Stomach (tissue), 9 donors: Measurements from ENCODE around the gene GNGT2. TPM values are rescaled to one million over a fixed set of nuclear protein-coding genes. Genes with fewer than 3 reads are reported as not detected.

Experiments used
- DNase-seq, 2 donors: peaks; one replicate each; pipeline versions ENCODE4 v3.0.0 to v3.0.0-alpha.2; 2013 to 2019
- H3K27ac ChIP-seq, 5 donors: fragments of 200-600 bp in 4 of 5; sonication (generic) in 4 of 5; one replicate each; pipeline ENCODE4 v1.5.1; 2013 to 2019; ENCODE audit warnings: mild to moderate bottlenecking in 1 of 5, moderate library complexity in 1 of 5
- H3K27me3 ChIP-seq, 3 donors: fragments of 200-600 bp; sonication (generic); one replicate each; pipeline ENCODE4 v1.5.1; 2017 to 2019; ENCODE audit warnings: mixed run types in 1 of 3
- H3K36me3 ChIP-seq, 4 donors: fragments of 200-600 bp; sonication (generic); 1 replicate in 3 of 4; 2 replicates in 1 of 4; pipeline ENCODE4 v1.5.1; 2016 to 2019
- H3K4me1 ChIP-seq, 4 donors: fragments of 200-600 bp; sonication (generic); one replicate each; pipeline ENCODE4 v1.5.1; 2016 to 2019
- H3K4me3 ChIP-seq, 4 donors: fragments of 200-600 bp; sonication (generic) in 3 of 4; one replicate each; pipeline ENCODE4 v1.5.1; 2016 to 2019; ENCODE audit warnings: mild to moderate bottlenecking in 1 of 4
- H3K9me3 ChIP-seq, 4 donors: fragments of 200-600 bp; sonication (generic); one replicate each; pipeline ENCODE4 v1.5.1; 2016 to 2019
- CTCF ChIP-seq, 7 experiments: fragments of 450-650 bp in 4 of 7; fragments of 200-600 bp in 3 of 7; sonication (generic) in 3 of 7; IDR thresholded peaks; one replicate each; pipeline ENCODE4 v1.5.1; 2016 to 2019; ENCODE audit warnings: antibody characterized with exemption in 7 of 7, control low read depth in 2 of 7, mild to moderate bottlenecking in 1 of 7
- EP300 ChIP-seq: sonication (generic); formaldehyde crosslinking; IDR thresholded peaks from one replicate; pipeline ENCODE4 v1.6.1; 2017; ENCODE audit warnings: antibody characterized with exemption
- POLR2A ChIP-seq, 4 donors: fragments of 450-650 bp; IDR thresholded peaks; one replicate each; pipeline ENCODE4 v1.6.1; 2016; ENCODE audit warnings: antibody characterized with exemption in 4 of 4, control low read depth in 2 of 4, mild to moderate bottlenecking in 1 of 4, moderate library complexity in 1 of 4
- POLR2AphosphoS5 ChIP-seq, 3 donors: sonication (generic); formaldehyde crosslinking; IDR thresholded peaks; one replicate each; pipeline ENCODE4 v1.6.1; 2016; ENCODE audit warnings: antibody characterized with exemption in 3 of 3
- WGBS, 5 donors: extraction: QIAGEN DNeasy Blood & Tissue Kit in 3 of 5; methylation state at CpG; one replicate each; pipeline versions ENCODE4 v1.1.5 to v1.1.7; 2013 to 2018; 5-methylcytosine and 5-hydroxymethylcytosine counted together
- intact Hi-C: fragments of 100-400 bp; cut with DNase I; formaldehyde crosslinking; loops from one replicate; pipeline ENCODE4 v1.15.1; 2023; ENCODE audit warnings: low total_unique reads
- polyA plus RNA-seq, 3 donors: library from polyadenylated mRNA; stranded (reverse); fragments of 200-250 nt; gene quantifications; one replicate each; pipeline ENCODE4 v1.2.3, GENCODE V29; 2013
- total RNA-seq, 5 donors: library from RNA; depleted of rRNA; stranded (reverse); fragments of >200 nt; gene quantifications; one replicate each; pipeline versions ENCODE4 v1.1.0 to v1.2.3, GENCODE V29; 2014 to 2016
- donor health status: healthy with polysubstance abuse.
- donor health status: Bipolar disorder and iron deficiency.
- donor health status: healthy.

Gene GNGT2
- total and polyA plus RNA-seq, 8 donors: 1.6 to 134 (median 2.8) TPM; not detected in 2

DNA sequence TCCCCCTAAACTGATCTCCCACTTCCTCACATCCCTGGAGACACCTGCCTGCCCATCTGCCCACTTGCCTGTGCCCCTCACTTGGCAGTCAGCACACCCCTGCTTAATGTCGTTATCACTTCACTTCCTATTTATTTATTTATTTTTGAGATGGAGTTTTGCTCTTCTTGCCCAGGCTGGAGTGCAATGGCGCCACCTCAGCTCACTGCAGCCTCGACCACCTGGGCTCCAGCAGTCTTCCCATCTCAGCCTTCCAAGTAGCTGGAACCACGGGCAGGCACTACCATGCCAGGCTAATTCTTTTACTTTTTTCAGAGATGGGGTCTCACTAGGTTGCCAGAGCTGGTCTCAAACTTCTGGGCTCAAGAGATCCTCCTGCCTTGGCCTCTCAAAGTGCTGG lies 43.7 kb upstream of the GNGT2 start:
- WGBS, 5 donors: 54 to 70% (median 63%) methylated on average over 4 of the region's 4 CpGs
- Histone ChIP-seq H3K27ac (no peak overlapping the region), H3K36me3 (no peaks in the 10 kb centered on the region), H3K4me1 (peaks cover 0 to 7% (median 5%) of the 10 kb centered on the region in 4 donors), H3K27me3 (peaks cover 0 to 6% (median 4%) of the 10 kb centered on the region in 3 donors), H3K9me3 (no peaks in the 10 kb centered on the region), H3K4me3 (no peak overlapping the region)
- intact Hi-C loops: no loop called here
- DNase-seq: no peak
- TF ChIP-seq POLR2A (IDR thresholded peaks at IDR 0.05): no peak
- no peak for TF ChIP-seq POLR2AphosphoS5 (IDR thresholded peaks at IDR 0.05)
- no peak for TF ChIP-seq CTCF (IDR thresholded peaks at IDR 0.05)
- no peak for TF ChIP-seq EP300

- peak in 1 of 2 donors; percentile 28 for DNase-seq
- TF ChIP-seq EP300 (no peak), POLR2A (IDR thresholded peaks at IDR 0.05) (no peak), POLR2AphosphoS5 (IDR thresholded peaks at IDR 0.05) (no peak), CTCF (IDR thresholded peaks at IDR 0.05) (no peak)
- H3K27me3 ChIP-seq: peaks cover 0 to 24% (median 4%) of the 10 kb centered on the region in 3 donors
- WGBS, 5 donors: 74 to 83% (median 83%) methylated on average over 6 of the region's 6 CpGs
- intact Hi-C loops: no loop called here
- no peaks in the 10 kb centered on the region for H3K9me3 ChIP-seq
- H3K4me3 ChIP-seq: no peak overlapping the region
- no peaks in the 10 kb centered on the region for H3K36me3 ChIP-seq
- peaks cover 0 to 7% (median 5%) of the 10 kb centered on the region in 4 donors for H3K4me1 ChIP-seq
- H3K27ac ChIP-seq: no peak overlapping the region
These were observed 41.8 kb upstream of the GNGT2 start for GRCh38 chr17:49252148-49252695.

GRCh38 chr17:49249890-49250522 lies 39.6 kb upstream of the GNGT2 start:
- Histone ChIP-seq H3K36me3 (no peaks in the 10 kb centered on the region), H3K9me3 (no peaks in the 10 kb centered on the region), H3K4me1 (peaks cover 0 to 7% (median 5%) of the 10 kb centered on the region in 4 donors), H3K4me3 (no peak overlapping the region), H3K27ac (no peak overlapping the region), H3K27me3 (peaks cover 0 to 40% (median 4%) of the 10 kb centered on the region in 3 donors)
- WGBS, 5 donors: 87 to 89% (median 89%) methylated on average over 12 of the region's 12 CpGs
- no peak for TF ChIP-seq EP300
- no peak for TF ChIP-seq POLR2AphosphoS5 (IDR thresholded peaks at IDR 0.05)
- TF ChIP-seq POLR2A (IDR thresholded peaks at IDR 0.05): no peak
- TF ChIP-seq CTCF (IDR thresholded peaks at IDR 0.05): no peak
- intact Hi-C loops: no loop called here
- DNase-seq: no peak

DNA sequence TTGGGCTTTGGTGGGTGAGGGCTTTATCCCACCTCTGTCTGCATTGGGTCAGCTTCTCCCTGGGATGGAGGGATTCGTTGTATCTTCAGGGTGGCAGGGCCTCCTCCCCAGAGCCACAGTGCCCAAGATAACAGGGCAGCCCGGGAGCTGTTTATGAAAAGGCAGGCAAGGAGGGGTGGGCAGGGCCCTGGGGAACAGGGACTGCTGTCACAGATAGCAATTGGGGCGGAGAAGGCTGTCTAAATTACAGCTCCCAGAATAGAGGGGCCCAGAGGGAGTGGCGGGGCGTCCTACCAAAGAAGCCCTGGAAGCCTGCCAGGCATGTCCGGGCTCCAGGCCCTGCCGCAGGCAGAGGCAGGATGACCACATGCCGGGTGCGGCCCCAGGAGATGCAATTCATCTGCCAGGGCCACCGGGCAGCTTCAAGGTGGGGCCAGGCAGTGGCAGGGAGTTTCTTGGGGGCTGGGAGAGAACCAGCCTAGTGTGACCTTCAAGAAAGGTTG lies 39.0 kb upstream of the GNGT2 start:
- no peak for TF ChIP-seq POLR2AphosphoS5 (IDR thresholded peaks at IDR 0.05)
- no peak for TF ChIP-seq POLR2A (IDR thresholded peaks at IDR 0.05)
- TF ChIP-seq EP300: no peak
- no peak for TF ChIP-seq CTCF (IDR thresholded peaks at IDR 0.05)
- no peaks in the 10 kb centered on the region for H3K9me3 ChIP-seq
- WGBS, 5 donors: 12 to 27% (median 15%) methylated on average over 9 to 10 of the region's 10 CpGs
- DNase-seq: peak in 1 of 2 donors; percentile 65
- no peak overlapping the region for H3K27ac ChIP-seq
- intact Hi-C loops: no loop called here
- H3K27me3 ChIP-seq: peaks cover 0 to 40% (median 4%) of the 10 kb centered on the region in 3 donors
- peaks cover 0 to 7% (median 5%) of the 10 kb centered on the region in 4 donors for H3K4me1 ChIP-seq
- H3K4me3 ChIP-seq: no peak overlapping the region
- no peaks in the 10 kb centered on the region for H3K36me3 ChIP-seq
